GM21619 (cell line): ENCODE results near the gene SETD3.

ENCODE experiments used
- ATAC-seq: cut with Tn5 transposase; IDR thresholded peaks from one replicate; pipeline ENCODE4 v1.9.1; 2021; ENCODE audit not compliant: unreplicated experiment

The SETD3 gene

GRCh38 chr14:99516871-99517642, 36.4 kb upstream of the SETD3 start:
- no peak for ATAC-seq

DNA sequence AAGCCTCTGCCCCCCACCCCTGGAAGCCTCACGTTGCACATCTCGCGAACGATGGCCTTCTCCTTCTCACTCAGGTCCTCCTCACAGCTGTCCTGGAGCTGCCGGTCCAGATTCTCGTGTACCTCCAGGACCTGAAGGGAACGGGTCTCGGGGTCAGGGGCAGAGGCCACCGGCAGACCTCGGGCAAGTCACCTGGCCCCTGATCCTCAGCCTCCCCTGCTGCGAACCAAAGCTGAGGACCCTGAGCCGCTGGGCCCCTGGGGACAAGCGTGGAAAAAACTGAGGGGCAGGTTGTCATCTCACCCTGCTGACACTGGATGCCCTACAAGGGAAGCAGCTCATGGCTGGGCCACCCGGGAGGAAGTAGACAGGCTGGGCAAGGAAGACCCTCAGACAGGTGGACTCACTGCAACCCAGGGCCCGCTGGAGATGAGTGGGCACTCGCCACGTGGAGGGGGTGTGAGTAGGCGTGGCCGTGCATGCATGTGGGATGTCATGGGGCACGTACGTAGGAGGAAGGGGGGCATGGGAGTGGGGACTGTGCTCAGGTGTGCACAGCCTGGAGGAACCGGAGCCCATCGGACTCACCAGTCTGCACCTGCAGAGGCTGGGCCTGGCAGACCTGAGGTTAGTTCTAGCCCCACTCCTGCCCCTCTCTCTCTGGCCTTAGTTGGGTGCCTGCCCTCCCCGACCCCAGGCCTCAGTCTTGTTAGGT, 35.7 kb upstream of the SETD3 start:
- ATAC-seq = no peak

DNA sequence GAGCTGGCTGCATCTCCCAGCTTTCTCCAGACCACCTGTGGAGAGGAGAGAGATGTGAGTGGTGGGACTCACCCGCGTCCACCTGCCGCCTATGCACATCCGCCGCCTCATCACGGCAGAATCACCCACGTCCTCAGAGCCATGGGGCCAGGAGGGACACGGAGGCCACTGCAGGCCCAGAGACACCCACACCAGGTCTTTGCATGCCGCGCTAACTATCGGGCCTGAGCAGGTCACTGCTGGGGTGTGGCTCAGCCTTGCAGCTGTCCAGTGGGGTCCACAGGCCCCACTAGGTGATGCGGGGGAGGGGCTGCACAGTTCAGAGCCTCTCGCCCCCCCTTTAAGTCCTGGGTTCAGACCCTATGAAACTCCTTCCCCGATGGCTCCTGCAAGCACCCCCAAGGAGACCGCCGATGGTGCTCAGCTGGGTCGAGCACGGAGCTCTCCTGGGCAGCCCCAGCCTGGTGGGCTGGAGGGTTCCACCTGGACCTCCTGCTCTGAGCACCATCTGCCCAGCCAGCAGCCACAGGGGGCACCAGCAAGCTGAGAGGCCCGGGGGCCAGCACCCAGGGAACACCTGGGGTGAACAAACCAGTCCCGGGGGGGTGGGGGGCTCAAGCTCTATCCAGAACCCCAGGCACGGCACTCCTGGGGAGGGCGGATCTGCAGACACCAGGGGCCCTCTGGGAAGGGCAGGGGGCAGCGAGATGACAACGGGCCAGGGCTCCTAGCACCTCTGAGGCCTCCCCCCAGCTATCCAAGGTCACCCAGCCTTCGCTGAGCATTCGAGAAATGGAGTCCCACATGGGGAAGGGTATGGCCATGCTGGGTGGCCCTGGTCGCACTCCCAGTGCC, 34.9 kb upstream of the SETD3 start:
- ATAC-seq = no peak

- no peak for ATAC-seq
Measured at GRCh38 chr14:99514552-99515300, 34.1 kb upstream of the SETD3 start.

DNA sequence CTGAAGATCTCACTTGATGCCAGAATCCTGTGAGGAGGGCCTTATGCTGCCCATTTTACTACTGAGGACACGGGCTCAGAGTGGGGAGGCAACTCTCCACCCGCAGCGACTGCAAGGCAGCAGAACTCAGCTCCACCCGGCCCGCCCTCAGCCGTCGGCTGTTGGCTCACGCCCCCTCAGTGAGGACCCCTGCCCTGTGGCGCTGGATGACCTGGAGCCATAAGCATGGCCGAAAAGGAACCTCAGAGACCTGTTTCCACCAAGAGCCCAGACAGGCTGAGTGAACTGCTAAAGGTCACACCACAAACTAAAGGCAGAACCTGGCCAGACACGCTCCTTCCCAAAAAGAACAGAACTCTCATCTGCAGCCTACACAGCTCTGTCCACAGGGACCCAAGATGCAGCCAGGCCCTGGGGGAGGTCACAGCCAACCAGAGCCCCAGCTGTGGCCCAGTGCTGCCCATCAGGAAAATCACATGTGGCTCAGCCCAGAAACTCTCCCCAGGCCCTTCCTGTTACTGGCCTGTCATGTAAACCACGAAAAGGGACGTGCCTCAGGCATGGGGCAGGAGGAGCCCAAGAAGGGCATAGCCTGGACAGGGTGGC, 33.4 kb upstream of the SETD3 start:
- ATAC-seq = no peak

DNA sequence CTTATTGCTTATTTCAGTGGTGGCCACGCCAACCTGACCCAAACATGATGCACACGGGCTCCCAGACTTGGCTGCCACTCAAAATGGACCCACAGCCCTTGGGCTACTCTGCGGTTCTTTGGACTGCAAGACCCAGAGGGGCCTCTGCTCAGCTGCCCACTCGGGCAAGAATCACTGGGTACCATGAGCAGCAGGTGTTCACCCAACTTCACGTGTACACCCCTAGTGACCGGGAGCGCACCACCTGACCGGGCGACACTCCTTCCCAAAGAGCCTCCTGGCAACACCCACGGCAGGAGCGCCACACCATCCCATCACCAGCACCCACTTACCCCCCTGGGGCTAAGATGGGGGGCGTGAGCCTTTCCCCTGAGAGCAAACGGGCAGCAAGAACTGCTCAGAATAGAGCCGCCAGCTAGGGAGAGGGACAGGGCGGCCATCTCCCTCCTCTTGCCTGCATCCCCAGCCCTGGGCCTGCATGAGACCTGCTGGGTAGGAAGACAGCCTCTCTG, 32.6 kb upstream of the SETD3 start:
- no peak for ATAC-seq

DNA sequence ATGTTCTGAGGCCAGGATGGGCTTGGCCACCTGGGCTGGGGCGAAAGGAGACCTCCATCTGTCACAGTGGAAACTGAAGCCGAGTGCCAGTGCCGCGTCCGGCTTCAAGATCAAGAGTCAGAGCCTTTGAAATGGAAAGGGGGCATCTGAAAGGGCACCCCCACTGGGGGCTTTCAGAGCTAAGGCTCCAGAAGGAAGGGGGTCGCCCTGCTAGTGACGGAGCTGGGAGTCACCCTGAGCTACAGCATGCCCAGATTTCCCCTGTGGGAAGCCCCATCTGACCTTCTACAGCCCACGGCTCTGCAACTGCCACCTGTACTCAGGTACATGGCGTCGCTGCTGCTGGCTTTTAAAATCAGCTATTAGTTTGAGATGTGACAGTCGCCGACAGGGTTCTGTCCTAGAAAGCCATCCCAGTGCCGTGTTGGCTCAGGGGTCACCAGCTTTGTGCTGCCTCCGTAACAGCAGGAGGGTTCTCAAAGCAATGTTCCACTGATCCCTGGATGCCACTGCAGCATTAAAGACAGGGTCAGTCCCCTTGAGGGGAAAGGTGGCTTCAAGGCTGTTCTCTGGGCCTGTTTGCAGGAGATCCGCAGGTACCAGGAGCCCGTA, 32.0 kb upstream of the SETD3 start:
- ATAC-seq = no peak

GRCh38 chr14:99512110-99512449, 31.4 kb upstream of the SETD3 start:
- ATAC-seq = no peak

- ATAC-seq = no peak
Measured at GRCh38 chr14:99511421-99512109, 30.9 kb upstream of the SETD3 start.

GRCh38 chr14:99510556-99511139, 30.0 kb upstream of the SETD3 start:
- no peak for ATAC-seq

DNA sequence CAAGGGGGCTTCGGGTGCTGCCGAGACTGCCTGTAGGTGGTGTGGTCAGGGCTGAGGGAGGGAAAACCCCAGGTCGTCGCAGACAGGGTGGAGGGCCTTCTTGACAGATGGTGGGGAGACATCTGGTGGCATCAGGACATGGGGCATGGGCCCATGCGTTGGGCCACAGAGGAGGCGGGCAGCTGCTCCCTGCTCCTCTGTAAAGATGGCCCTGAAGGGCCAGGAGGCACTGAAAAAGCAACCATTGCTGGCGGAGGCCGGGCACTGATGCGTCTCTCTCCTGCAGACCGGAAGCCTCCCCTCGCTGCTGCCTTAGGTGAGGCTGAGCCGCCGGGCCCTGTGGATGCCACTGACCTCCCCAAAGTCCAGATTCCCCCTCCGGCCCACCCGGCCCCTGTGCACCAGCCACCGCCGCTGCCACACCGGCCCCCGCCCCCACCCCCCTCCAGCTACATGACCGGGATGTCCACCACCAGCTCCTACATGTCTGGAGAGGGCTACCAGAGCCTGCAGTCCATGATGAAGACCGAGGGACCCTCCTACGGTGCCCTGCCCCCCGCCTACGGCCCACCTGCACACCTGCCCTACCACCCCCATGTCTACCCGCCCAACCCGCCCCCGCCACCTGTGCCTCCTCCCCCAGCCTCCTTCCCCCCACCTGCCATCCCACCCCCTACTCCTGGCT, 29.4 kb upstream of the SETD3 start:
- ATAC-seq = no peak

DNA sequence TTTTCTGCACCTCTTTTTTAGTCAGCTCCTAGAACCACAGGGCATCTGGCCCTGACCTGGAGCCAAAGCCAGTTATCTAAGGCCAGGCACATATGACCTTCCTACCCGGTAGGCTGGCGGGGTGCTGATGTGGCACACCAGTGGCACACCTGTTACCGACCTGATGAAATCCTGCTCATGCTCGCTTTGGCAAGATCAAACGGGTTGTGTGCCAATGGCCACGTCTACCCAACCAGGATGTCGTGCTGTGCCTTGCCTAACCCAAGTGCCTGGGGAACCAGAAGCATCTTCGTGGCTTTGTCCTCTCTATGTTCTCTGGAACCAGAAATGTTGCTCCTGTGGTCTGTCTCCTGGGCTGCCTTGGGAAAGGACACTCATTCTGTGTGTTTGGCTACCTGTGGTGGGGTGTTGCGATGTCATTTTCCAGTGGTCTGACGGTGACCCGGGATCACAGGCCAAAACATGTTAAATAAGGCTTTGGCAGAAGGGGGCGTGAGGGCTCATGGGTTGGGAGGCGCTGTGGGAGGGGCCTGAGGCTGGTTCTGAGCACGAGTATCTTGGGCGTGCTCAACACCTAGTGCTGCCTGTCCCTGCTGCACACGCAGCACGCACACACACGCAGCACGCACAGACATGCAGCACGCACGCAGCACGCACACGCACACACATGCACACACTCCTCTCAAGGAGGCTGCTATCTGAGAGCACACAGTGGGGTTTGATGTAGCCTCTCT, 28.4 kb upstream of the SETD3 start:
- ATAC-seq = no peak

GRCh38 chr14:99507860-99508640, 27.4 kb upstream of the SETD3 start:
- ATAC-seq = no peak

GRCh38 chr14:99506276-99506675, 25.6 kb upstream of the SETD3 start:
- no peak for ATAC-seq

DNA sequence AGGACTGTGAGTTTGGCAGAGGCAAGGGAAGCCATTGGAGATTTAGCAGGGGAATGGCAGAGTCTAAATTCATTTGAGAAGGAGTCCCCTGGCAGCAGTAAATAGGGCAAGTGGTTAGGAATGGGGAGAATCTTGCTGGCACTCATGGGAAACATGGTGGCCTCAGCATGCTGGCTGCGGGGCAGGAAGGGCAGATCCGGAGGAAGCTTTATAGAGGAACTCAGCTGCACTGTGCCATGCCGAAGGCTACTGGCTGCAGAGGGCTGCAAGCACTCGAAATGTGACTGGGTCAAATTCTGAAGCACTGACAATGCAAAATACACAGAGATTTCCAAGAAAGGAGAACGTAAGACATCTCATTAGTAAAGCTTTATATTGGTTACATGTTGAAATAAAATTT, 24.4 kb upstream of the SETD3 start:
- no peak for ATAC-seq

- no peak for ATAC-seq
Measured at GRCh38 chr14:99503848-99504453, 23.3 kb upstream of the SETD3 start.

DNA sequence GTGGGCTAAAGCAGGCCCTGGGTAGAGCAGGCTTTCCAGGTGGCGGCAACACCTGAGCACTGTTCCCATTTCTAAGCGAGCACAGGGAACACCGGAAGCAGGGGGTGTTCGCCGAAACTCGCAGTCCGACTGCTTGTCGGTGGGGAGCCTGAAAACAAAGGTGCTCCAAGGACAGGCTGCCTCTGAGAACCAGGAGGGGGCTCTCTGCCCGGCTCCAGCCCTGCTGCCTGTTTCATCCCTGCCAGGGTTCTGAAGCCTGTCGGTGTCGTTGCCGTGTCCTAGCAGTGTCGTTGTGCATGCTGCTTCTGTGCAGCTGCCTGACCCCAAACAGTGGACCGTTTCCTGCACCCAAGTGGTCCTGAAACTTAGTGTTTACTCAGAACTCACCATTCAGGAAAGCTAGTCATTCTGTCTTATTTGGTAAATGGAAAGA, 22.3 kb upstream of the SETD3 start:
- ATAC-seq = no peak
